ENCODE measurements around the gene NEGR1. TPM values are rescaled to one million over a fixed set of nuclear protein-coding genes. Genes with fewer than 3 reads are reported as not detected.

The NEGR1 gene
- total and polyA plus RNA-seq, 9 donors: 4.7 to 15.1 (median 9.1) TPM

DNA sequence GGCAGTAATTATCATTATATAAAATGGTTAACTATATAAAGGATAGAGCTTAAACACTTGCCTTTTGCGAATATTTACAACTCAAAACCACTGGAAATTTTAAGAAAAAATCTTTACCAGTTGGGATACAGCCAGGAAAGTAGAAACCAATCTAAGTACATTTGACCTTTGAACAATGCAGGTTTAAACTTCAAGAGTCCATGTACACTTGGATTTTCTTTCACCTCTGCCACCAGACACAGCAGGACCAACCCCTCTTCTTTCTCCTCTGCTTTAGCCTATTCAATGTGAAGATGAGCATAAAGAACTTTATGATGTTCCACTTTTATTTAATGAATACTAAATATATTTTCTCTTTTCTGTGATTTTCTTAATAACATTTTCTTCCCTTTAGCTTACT, 361.1 kb downstream of the NEGR1 start:
- WGBS, 3 donors: 95 to 96% (median 96%) methylated on average over 1 of the region's 1 CpG
- H3K27ac ChIP-seq: no peak overlapping the region
- no peaks in the 10 kb centered on the region for H3K27me3 ChIP-seq
- H3K4me3 ChIP-seq: no peak overlapping the region
- intact Hi-C loops (cut with DNase I): no loop called here
- no peaks in the 10 kb centered on the region for H3K4me1 ChIP-seq (ENCODE audit: insufficient read depth)
- DNase-seq: no peak
- no peaks in the 10 kb centered on the region for H3K36me3 ChIP-seq
- H3K9me3 ChIP-seq: no peaks in the 10 kb centered on the region
- TF ChIP-seq POLR2A (IDR thresholded peaks at IDR 0.05) (no peak), EP300 (IDR thresholded peaks at IDR 0.05) (no peak)
- TF ChIP-seq, protein P1, sequence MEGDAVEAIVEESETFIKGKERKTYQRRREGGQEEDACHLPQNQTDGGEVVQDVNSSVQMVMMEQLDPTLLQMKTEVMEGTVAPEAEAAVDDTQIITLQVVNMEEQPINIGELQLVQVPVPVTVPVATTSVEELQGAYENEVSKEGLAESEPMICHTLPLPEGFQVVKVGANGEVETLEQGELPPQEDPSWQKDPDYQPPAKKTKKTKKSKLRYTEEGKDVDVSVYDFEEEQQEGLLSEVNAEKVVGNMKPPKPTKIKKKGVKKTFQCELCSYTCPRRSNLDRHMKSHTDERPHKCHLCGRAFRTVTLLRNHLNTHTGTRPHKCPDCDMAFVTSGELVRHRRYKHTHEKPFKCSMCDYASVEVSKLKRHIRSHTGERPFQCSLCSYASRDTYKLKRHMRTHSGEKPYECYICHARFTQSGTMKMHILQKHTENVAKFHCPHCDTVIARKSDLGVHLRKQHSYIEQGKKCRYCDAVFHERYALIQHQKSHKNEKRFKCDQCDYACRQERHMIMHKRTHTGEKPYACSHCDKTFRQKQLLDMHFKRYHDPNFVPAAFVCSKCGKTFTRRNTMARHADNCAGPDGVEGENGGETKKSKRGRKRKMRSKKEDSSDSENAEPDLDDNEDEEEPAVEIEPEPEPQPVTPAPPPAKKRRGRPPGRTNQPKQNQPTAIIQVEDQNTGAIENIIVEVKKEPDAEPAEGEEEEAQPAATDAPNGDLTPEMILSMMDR (IDR thresholded peaks at IDR 0.05): no peak

DNA sequence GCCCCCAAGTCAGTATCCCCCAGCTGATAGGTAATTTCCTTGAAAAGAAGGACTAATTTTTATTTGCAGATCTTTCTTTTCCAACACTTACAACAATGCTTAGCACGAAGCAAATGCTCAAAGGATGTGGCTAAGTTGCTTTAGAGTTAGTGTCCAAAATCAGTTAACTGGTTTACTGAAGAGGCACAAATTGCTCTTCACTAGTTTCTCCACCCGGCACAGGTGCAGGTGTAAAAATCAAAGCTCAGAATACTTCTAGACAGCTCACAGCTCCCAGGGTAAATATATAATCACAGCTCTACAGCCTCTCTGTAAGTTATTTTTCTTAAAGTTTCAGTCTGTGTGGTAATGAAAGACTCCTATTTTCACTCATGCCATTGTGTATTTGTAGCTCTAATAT, 361.8 kb downstream of the NEGR1 start:
- TF ChIP-seq, protein P1 (IDR thresholded peaks at IDR 0.05): no peak
- no peak for TF ChIP-seq EP300 (IDR thresholded peaks at IDR 0.05)
- no peak for TF ChIP-seq POLR2A (IDR thresholded peaks at IDR 0.05)
- Histone ChIP-seq H3K9me3 (no peaks in the 10 kb centered on the region), H3K27me3 (no peaks in the 10 kb centered on the region), H3K4me3 (no peak overlapping the region), H3K36me3 (no peaks in the 10 kb centered on the region), H3K4me1 (ENCODE audit: insufficient read depth) (no peaks in the 10 kb centered on the region), H3K27ac (no peak overlapping the region)
- 86 to 92% (median 88%) methylated on average over 2 of the region's 2 CpGs for WGBS, 3 donors
- intact Hi-C loops (cut with DNase I): no loop called here
- no peak for DNase-seq

DNA sequence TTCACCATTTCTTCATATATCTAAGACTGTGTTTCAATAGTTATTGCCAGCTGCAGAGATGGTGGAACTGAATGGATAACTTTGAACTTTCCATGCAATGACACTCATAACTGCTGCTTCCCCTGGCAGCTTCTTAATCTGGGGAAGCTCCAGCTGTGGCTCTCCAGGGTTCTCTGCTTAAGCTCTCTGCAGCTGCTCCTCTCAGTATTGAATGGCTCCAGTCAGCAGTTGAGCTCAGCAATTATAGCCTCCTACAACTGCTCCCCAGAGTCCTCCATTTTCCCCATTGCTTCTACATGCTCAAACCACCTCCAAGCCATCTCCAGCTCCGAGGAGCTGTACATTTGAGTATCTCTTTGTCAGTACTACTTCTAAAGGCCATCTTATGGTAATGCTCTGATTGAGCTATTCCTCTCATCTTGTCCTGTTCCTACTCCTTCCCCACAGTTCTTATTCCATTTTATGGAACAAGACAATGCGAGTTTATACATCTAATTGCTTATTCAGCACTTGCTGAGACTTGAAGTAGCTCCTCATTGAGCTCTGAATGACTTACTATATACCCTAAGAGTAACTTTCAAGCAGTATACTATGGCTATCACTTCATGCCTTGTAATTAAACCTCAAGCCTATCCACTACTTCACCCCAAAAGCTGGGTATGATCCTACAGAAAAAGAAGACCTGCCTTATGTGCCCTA, 362.4 kb downstream of the NEGR1 start:
- Histone ChIP-seq H3K36me3 (no peaks in the 10 kb centered on the region), H3K4me3 (no peak overlapping the region), H3K27me3 (no peaks in the 10 kb centered on the region), H3K27ac (no peak overlapping the region), H3K4me1 (ENCODE audit: insufficient read depth) (no peaks in the 10 kb centered on the region), H3K9me3 (no peaks in the 10 kb centered on the region)
- intact Hi-C loops (cut with DNase I): no loop called here
- DNase-seq: no peak
- WGBS, 3 donors: 80 to 87% (median 86%) methylated on average over 2 of the region's 2 CpGs
- TF ChIP-seq, protein P1 (IDR thresholded peaks at IDR 0.05): no peak
- no peak for TF ChIP-seq EP300 (IDR thresholded peaks at IDR 0.05)
- TF ChIP-seq POLR2A (IDR thresholded peaks at IDR 0.05): no peak

DNA sequence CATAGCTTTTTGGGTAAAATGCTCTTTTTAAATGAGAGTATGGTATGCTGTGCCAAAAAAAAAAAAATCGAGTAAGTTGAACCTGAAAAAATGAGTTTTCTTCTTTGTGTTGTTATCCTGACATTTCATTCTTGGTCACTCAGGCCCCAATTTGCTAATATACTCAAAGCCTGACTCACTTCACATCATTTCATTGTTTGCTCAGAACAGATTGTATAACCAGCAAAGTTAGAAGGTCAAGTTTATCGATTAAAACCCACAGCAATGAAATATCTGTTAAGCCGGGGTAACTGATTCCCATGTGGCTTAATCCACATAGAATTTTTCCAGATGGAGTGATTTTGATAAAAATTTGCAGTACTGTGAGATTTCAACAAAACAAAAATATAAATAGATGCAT, 363.7 kb downstream of the NEGR1 start:
- intact Hi-C loops (cut with DNase I): no loop called here
- Histone ChIP-seq H3K4me1 (ENCODE audit: insufficient read depth) (no peaks in the 10 kb centered on the region), H3K4me3 (no peak overlapping the region), H3K27ac (no peak overlapping the region), H3K27me3 (no peaks in the 10 kb centered on the region), H3K36me3 (no peaks in the 10 kb centered on the region), H3K9me3 (no peaks in the 10 kb centered on the region)
- DNase-seq: no peak
- TF ChIP-seq POLR2A (IDR thresholded peaks at IDR 0.05): no peak
- no peak for TF ChIP-seq EP300 (IDR thresholded peaks at IDR 0.05)
- TF ChIP-seq, protein P1 (IDR thresholded peaks at IDR 0.05): no peak
- WGBS, 3 donors: 63 to 71% (median 65%) methylated on average over 3 of the region's 3 CpGs

Data from ovary (tissue), 9 donors.